Uterus (tissue), 2 donors: ENCODE data around the gene AMACR.

ENCODE experiments used
- POLR2A ChIP-seq, 2 donors: fragments of 450-650 bp; IDR thresholded peaks; one replicate each; pipeline ENCODE4 v1.6.1; 2016; ENCODE audit warnings: antibody characterized with exemption in 2 of 2, mild to moderate bottlenecking in 1 of 2, moderate library complexity in 1 of 2
- TF ChIP-seq, protein P1 (sequence below), 4 experiments: fragments of 200-600 bp in 2 of 4; fragments of 450-650 bp in 2 of 4; sonication (generic) in 2 of 4; IDR thresholded peaks; one replicate each; pipeline ENCODE4 v1.5.1; 2016 to 2019; ENCODE audit warnings: antibody characterized with exemption in 4 of 4, mild to moderate bottlenecking in 2 of 4, moderate library complexity in 1 of 4

DNA sequence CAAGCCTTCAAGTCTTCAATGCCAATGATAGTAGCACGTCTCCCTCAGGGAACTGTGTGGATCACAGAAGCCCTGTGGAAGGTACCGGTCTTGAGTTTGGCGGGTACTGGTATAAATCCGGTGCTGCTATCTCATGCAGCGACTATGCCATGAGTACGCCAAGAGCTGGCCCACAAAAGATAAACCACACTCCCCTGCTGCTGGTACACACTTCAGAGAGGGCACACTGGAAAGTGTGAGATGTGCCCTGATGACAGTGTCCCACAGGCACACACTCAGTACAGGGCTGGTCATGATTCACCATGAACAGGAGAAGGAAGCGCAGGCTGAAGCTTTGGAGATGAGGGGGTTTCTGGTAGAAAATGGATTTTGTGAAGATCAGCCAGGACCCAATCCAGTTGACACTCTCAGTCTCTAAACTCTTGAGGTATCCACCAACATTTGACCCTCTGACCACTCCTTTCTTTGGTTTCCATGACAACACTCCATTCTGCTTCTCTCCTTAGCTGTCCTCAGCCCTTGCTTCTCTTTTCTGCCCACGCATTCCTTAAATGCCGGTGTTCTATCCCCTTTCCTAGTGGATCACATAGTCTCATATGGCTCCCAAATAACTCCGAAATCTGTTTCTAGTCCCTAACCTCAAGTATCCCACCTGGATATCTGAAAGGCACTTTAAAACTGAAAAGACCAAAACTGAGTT lies 5.1 kb downstream of the AMACR start:
- TF ChIP-seq, protein P1, sequence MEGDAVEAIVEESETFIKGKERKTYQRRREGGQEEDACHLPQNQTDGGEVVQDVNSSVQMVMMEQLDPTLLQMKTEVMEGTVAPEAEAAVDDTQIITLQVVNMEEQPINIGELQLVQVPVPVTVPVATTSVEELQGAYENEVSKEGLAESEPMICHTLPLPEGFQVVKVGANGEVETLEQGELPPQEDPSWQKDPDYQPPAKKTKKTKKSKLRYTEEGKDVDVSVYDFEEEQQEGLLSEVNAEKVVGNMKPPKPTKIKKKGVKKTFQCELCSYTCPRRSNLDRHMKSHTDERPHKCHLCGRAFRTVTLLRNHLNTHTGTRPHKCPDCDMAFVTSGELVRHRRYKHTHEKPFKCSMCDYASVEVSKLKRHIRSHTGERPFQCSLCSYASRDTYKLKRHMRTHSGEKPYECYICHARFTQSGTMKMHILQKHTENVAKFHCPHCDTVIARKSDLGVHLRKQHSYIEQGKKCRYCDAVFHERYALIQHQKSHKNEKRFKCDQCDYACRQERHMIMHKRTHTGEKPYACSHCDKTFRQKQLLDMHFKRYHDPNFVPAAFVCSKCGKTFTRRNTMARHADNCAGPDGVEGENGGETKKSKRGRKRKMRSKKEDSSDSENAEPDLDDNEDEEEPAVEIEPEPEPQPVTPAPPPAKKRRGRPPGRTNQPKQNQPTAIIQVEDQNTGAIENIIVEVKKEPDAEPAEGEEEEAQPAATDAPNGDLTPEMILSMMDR (IDR thresholded peaks at IDR 0.05), result no peak
- TF ChIP-seq POLR2A (IDR thresholded peaks at IDR 0.05), result no peak
